HG02759 (cell line): ENCODE results near the gene ZBTB40.

Experiments used
- ATAC-seq: cut with Tn5 transposase; IDR thresholded peaks from one replicate; pipeline ENCODE4 v1.9.1; 2021; ENCODE audit warnings: mild to moderate bottlenecking, moderate library complexity; ENCODE audit not compliant: unreplicated experiment

Gene ZBTB40

DNA sequence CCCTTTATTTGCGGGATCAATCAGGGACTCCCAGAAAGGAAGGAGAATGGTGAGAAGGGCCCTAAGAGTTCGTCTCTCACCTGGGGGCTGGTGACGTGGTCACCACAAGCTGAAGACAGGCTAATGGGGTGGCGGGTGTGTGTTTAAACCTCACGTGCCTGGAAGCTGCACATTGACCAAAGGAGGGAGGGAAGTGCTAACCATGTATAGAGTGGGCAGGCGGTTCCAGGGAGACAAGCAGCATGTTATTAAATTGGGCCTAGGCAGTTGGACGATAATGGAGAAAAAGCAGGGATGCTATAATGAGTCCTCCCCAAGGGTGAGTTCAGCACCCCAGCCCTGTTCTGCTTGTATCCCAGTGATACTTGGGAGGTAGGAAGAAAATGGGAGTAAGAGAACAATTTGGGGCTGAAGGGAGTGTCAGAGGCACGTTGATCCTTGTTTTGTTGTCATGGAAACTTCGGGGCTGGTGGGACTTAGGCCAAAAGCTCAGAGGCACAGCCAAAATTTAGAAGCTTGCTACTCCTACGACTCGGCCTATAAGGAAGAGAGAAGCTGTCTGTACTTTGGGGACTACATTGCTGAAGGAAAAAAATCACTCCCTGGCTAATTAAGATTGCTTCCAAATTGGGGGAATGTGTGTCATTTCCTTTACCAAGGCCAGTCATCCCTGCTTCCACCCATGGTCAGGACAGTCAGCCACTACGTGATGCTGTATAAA is 78.4 kb downstream of the ZBTB40 start:
- ATAC-seq, result no peak

GRCh38 chr1:22530715-22531114 is 79.1 kb downstream of the ZBTB40 start:
- no peak for ATAC-seq

DNA sequence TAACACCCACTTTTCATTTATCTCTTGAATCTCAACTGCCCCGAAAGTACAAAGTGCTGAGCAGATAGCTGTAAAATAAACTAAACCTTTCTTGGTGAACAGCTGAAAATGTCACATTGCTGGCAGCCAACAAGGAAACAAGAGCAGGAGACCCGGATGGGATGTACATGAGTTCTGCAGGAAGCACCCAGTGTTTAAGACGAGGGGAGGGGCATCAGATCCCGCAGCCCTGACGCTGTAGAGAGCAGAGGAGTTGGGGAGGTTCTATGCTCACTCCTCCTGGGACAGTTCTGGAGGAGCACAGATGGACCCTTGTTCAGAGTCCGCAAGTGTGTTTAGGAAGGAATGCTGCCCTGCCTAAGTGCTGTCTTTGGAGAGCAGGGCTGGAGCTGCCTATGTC is 79.6 kb downstream of the ZBTB40 start:
- no peak for ATAC-seq

DNA sequence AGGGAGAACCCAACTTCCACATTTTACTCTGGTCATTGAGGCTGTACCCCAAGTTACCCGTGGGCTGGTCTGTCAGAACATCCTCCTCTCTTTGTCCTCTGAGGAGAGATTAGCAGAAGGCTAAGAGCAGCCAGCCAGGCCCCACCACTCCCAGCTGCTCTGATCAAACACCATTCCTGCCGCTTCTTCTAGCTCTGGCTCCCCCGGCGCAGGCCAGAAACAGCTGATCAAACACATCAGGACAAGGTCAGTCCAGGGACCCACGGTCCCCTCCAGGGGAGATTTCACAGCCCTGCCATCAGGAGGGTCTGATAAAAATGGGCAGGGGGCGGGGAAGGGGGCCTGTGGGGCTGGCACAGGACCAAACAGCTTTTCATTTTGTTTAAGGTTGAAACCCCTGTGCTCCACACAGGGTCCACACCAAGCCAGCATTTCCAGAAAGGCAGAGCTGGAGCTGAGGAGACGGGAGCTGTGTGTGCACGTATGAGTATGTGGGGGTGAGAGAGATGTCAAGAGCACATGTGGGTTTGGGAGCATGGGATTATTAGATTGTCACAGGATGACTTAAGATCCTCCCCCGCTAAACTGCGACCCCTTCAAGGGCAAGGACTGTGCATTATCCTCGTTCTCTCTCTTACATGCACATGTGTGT is 81.7 kb downstream of the ZBTB40 start:
- ATAC-seq, result no peak

DNA sequence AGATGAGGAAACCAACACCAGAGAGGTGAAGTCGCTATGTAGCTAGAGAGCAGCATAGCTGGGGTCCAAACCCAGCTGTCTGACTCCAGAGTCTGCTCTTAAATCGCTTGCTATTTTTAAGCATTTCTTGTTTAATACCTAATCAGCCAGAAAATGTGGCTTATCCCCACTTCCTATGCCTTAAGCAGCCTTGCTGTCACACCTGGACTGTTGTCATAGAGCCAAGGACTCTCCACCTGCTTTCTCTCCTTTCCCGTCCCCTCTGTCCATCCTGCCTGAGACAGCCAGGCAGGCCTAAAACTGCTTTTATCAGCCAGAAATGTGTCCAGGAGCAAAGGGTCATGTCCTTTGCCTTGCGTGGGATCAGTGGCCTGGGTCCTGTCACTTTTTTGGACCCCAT is 83.3 kb downstream of the ZBTB40 start:
- ATAC-seq, result no peak

DNA sequence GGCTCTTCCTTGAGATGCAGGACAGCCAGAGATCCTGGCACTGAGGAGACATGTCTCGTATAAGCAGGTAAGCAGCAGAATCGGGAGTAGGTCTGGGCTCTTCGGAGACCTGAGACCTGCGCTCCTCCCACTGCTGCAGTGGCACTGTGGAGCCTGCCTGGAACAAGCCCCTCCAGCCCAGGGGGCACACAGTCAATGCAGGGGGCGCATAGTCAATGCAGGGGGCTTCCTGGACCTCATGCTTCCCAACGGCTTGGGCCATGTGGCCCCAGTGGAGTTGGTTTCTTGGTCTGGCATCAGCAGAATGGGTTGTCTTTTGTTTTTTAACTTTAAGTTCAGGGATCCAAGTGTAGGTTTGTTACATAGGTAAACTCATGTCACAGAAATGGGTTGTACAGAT is 83.7 kb downstream of the ZBTB40 start:
- no peak for ATAC-seq

DNA sequence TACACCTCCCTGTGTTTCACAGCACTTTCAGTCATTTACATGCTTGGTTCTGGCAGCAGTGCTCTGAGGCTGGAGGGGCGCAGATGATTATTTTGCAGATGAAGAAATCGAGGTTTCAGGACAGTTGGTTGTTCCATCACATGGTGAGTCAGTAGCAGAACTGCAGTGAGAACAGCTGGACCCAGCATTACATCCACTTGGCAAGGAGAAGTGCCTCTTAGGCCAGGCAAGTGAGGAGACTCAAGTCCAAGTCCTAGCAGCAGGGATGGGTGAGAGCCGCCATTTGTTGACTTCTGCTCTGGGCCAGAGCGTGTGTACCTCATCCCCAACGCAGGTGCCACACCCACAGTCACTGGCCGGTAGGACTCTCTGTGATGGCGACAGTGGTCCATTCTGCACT is 84.9 kb downstream of the ZBTB40 start:
- no peak for ATAC-seq

DNA sequence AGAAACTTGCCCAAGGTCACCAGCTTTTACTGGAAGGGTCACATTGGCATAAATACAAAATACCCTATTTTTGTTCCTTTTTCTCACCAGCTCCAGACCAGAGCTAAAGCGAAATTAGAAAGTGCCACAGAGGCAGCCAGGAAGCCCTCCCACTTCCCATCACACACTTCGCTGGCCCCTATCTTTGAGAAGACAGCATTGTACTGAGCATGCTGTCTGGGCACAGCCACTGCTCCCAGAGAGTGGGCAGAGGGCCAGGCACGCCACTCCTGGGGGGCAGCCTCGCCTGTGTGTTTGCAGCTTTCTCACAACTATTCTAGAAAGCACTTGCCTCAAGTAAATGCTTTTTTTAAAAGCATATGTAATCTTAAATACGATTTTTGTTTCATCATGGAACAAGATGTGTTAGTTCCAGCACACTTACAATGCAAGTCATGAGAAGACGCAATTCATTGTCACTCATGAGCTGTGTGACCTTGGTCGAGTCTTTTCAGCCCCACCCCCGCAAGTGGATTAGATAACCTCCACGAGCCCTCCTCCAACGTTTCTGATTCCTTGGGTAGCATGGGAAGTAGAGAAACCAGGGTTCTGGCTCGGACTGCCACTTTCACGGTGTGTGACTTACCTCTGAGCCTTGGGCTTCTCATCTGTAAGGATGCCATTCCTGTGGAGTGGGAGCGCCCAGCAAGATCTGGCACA is 85.9 kb downstream of the ZBTB40 start:
- ATAC-seq, result no peak

GRCh38 chr1:22539510-22540118 is 88.0 kb downstream of the ZBTB40 start:
- no peak for ATAC-seq

GRCh38 chr1:22540337-22540736 is 88.7 kb downstream of the ZBTB40 start:
- ATAC-seq, result no peak

DNA sequence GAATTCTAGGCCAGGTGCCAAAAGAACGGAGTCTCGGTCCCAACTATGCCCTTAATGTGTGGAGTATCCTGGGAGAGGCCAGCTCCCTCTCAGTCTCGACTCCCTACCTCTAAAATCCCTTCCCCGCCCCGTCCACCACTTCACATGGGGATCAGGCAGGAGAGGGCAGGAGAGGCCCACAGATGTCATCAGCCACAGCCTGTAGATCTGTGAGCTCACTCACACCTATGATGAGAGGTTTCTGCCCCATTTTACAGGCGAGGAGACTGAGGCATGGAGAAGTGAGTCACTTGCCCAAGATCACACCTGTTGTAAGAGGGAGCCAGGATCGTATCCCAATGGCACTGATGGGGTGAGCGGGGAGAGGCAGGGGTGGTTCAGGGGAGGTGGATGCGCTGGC is 91.2 kb downstream of the ZBTB40 start:
- ATAC-seq, result no peak

GRCh38 chr1:22543679-22544078 is 92.0 kb downstream of the ZBTB40 start:
- no peak for ATAC-seq

- ATAC-seq, result no peak
Measured at GRCh38 chr1:22544606-22545005, 93.0 kb downstream of the ZBTB40 start.

GRCh38 chr1:22545141-22545540 is 93.5 kb downstream of the ZBTB40 start:
- no peak for ATAC-seq

GRCh38 chr1:22547186-22547817 is 95.7 kb downstream of the ZBTB40 start:
- ATAC-seq, result no peak

DNA sequence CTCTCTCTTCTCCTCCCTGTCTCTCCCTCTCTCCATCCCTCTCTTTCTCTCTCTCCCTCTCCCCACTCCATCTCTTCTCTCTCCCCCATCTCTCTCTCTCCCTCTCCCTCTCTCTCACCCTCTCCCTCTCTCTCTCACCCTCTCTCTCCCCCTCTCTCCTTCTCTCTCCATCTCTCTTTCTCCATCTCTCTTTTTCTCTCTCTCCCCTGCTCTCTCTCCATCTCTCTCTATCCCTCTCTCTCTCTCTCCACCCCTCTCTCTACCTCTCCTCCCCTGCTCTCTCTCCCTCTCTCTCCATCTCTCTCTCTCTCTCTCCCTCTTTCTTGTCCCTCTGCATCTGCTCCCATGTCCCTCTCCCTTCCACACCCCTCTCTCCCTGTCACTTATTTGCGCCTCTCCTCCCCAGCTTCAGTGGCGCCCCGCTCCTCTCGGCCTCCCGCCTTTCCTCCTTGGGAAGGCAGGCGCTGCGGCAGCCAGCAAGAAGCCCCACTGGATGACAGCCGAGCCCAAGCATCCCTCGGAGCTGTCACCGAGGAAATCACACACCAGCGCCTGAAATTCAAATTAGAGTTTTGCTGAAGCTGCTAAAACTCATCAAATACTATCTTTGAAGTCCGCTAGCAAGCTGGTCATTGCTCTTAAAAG is 96.3 kb downstream of the ZBTB40 start:
- ATAC-seq, result no peak

- ATAC-seq, result no peak
Measured at GRCh38 chr1:22550021-22550420, 98.4 kb downstream of the ZBTB40 start.

- ATAC-seq, result no peak
Measured at GRCh38 chr1:22551591-22551990, 99.9 kb downstream of the ZBTB40 start.

GRCh38 chr1:22552021-22552420 is 100.4 kb downstream of the ZBTB40 start:
- ATAC-seq, result no peak

DNA sequence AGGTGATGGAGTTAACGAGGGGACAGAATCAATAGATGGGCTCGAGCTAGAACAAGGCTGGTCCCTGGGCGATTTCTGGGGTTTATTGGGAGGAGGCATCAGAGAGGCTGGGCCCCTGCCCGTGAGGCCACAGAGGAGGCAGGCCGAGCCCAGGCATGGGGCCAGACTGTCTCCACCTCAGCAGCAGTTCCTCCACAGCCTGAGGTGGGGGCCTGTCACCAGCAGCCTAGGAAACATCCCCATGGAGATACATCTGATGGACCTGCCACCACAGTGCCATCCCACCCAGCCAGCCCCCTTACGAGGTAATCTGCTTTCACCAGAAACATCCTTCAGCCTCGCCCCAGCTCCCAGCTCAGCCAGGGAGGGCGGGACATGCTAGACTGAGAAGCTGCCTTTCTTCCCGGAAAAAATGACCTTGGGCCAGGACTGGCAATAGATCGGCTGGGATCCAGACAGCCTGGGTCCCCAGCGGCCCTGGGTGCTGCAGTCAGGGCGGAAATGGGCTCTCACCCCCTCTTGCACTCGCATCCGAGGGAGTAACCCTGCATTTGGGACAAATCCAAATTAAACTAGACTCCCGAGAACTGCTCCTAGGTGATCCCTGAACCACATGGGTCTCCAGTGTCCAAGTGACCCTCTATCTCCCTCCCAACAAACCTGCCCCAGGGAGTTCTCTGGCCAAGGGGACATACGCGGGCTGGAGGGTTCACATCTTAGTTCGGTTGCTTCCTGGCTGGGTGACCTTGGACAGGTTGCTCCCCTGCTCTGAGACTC is 101.6 kb downstream of the ZBTB40 start:
- ATAC-seq, result no peak
